H1 (cell line): ENCODE data around the gene CD248. TPM values are rescaled to one million over a fixed set of nuclear protein-coding genes. Genes with fewer than 3 reads are reported as not detected.

Experiments
- RXRA ChIP-seq: IDR thresholded peaks from 2 replicates; pipeline ENCODE4 v1.6.1; 2011; ENCODE audit warnings: low read depth, mild to moderate bottlenecking, low read length, moderate library complexity; ENCODE audit not compliant: insufficient read depth
- SIX5 ChIP-seq: IDR thresholded peaks from 2 replicates; pipeline ENCODE4 v1.6.1; 2011; ENCODE audit warnings: mild to moderate bottlenecking, low read depth, low read length
- SP1 ChIP-seq: IDR thresholded peaks from 2 replicates; pipeline ENCODE4 v1.6.1; 2011; ENCODE audit warnings: low read depth, low read length
- SRF ChIP-seq: IDR thresholded peaks from 2 replicates; pipeline ENCODE4 v1.6.1; 2011; ENCODE audit warnings: mild to moderate bottlenecking, low read depth, low read length, moderate library complexity
- TAF1 ChIP-seq: IDR thresholded peaks from 2 replicates; pipeline ENCODE4 v1.6.1; 2011; ENCODE audit warnings: mild to moderate bottlenecking, low read depth, low read length
- TEAD4 ChIP-seq: IDR thresholded peaks from 2 replicates; pipeline ENCODE4 v1.6.1; 2012; ENCODE audit warnings: low read depth, low read length, inconsistent platforms, mixed read lengths
- polyA plus RNA-seq, 7 experiments: library from polyadenylated mRNA; depleted of rRNA in 3 of 7; stranded (reverse) in 5 of 7; unstranded in 2 of 7; fragments of >200 nt in 5 of 7; fragments of 200-250 nt in 2 of 7; gene quantifications; 1 replicate in 5 of 7; 2 replicates in 1 of 7; 4 replicates in 1 of 7; pipeline versions ENCODE4 v1.2.1 to v1.2.3, GENCODE V29; 2011 to 2013; ENCODE audit warnings: missing spikeins in 2 of 7, mixed read lengths in 2 of 7
- total RNA-seq: library from RNA; stranded (reverse); fragmentation: NEBNext Ultra II Directional; extraction: Animal tissue kit (Norgen Biotek cat#: 25700); gene quantifications from 2 replicates; pipeline ENCODE4 v1.2.1, GENCODE V29; 2021
- TF ChIP-seq, protein P1 (sequence below): IDR thresholded peaks from 2 replicates; pipeline ENCODE4 v1.6.1; 2012; ENCODE audit warnings: inconsistent platforms

Gene CD248
- total and polyA plus RNA-seq, 2 of the 8 experiments (the other 6 are each of a cell fraction or from before 2014, with no cell fraction given) = 2.7 to 3.9 TPM

DNA sequence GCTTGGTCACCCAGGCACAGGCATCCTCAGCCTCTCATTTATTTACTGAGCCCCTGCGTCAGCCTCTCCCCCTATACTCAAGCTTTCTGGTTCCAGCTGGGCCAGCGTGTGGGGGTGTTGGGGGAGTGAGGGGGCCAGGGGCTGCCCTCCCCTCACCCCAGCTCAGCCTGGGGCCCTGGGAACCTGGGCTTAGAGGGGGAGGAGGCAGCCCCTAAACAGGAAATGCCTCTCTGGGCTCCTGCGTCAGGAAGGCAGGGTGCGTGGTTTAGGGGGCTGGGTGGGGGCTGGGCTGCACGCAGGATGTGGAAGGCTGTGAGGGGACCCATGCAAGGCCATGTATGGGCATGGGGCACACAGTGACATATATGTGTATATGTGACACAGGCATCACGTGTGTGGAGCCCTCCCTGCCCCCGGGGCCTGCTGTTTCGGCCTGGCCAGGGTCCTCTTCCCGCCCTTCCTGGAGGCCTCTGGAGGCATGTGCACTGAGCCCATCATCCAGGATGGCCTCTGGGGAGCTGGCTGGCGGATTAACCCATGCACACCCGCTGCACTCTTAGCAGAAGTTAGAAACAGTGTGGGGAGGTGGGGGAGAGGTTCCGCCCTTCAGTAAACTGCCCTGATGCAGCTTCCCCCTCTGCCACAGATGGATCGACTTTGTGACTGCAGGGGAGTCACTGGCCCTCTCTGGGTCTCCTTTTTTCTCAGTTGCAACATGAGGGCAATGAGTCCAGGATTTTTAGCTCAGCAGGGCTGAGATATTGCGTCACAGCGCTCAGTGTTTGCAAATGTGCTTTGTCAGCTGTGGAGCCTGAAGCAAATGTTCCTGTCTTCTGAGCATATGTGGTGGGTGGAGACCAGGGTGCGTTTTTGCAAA is 1.1 kb upstream of the CD248 start (continued):
- 0 out of 2 replicates have a peak, but pooled peaks have one; percentile 14 for TF ChIP-seq SP1
- TF ChIP-seq SRF = peak; percentile 66; the same call in 1 of the 2 replicates
- TF ChIP-seq, protein P1, sequence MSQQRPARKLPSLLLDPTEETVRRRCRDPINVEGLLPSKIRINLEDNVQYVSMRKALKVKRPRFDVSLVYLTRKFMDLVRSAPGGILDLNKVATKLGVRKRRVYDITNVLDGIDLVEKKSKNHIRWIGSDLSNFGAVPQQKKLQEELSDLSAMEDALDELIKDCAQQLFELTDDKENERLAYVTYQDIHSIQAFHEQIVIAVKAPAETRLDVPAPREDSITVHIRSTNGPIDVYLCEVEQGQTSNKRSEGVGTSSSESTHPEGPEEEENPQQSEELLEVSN = peak; percentile 97
- TF ChIP-seq TEAD4 = no peak
- 0 out of 2 replicates have a peak, but pooled peaks have one; percentile 19 for TF ChIP-seq TAF1
- TF ChIP-seq SIX5 = no peak
- TF ChIP-seq RXRA = no peak
- TF ChIP-seq, all 59 proteins: peak for 8
